Stimulated activated effector memory CD8-positive, alpha-beta T cell treated with anti-CD3 and anti-CD28 coated beads, Interleukin-12 subunit alpha, Interleukin-12 subunit beta, amount 100 ng/mL, for 72 hours (primary cell): ENCODE data around the gene CASP8AP2.
"Not testable (repeated sequence)": the region's sequence is repeated elsewhere in the genome, so short reads cannot be mapped to it uniquely, and the experiment has no call there.

Experiments used
- ATAC-seq: fragments of 150-1000 bp; cut with Tn5 transposase; 2 replicates; pipeline ENCODE4 v1.10.0; 2021
- DNase-seq, 2 donors: peaks; one replicate each; pipeline ENCODE4 v3.0.0; 2021 to 2022; ENCODE audit warnings: low spot score in 2 of 2
- H3K27ac Mint-ChIP-seq: one replicate; pipeline ENCODE4 v1.8.0; 2022; ENCODE audit warnings: mild to moderate bottlenecking, mixed read lengths
- H3K36me3 Mint-ChIP-seq: one replicate; pipeline ENCODE4 v1.8.0; 2022; ENCODE audit warnings: mild to moderate bottlenecking, mixed read lengths
- H3K4me1 Mint-ChIP-seq: one replicate; pipeline ENCODE4 v1.8.0; 2022; ENCODE audit warnings: mixed read lengths
- H3K4me3 Mint-ChIP-seq: one replicate; pipeline ENCODE4 v1.8.0; 2022; ENCODE audit warnings: mild to moderate bottlenecking, mixed read lengths
- H3K9me3 Mint-ChIP-seq: one replicate; pipeline ENCODE4 v1.8.0; 2022; ENCODE audit warnings: mixed read lengths

The CASP8AP2 gene

GRCh38 chr6:89803271-89803670 is 26.4 kb upstream of the CASP8AP2 start:
- no peak overlapping the region for H3K27ac Mint-ChIP-seq

GRCh38 chr6:89805814-89806371 is 23.8 kb upstream of the CASP8AP2 start:
- Mint-ChIP-seq H3K27ac (peak overlapping the region; percentile 63), H3K36me3 (peaks cover 26% of the 10 kb centered on the region), H3K4me3 (no peak overlapping the region), H3K9me3 (no peaks in the 10 kb centered on the region), H3K4me1 (no peaks in the 10 kb centered on the region)
- DNase-seq (no peak), ATAC-seq (no peak)

More at GRCh38 chr6:89803271-89803670, 26.4 kb upstream of the CASP8AP2 start:
- ATAC-seq (no peak), DNase-seq (no peak)
- peaks cover 53% of the 10 kb centered on the region for H3K36me3 Mint-ChIP-seq
- H3K9me3 Mint-ChIP-seq = no peaks in the 10 kb centered on the region
- H3K4me3 Mint-ChIP-seq = no peak overlapping the region
- no peaks in the 10 kb centered on the region for H3K4me1 Mint-ChIP-seq

GRCh38 chr6:89807581-89807980 is 22.1 kb upstream of the CASP8AP2 start:
- Mint-ChIP-seq H3K4me1 (no peaks in the 10 kb centered on the region), H3K27ac (peak overlapping the region; percentile 54), H3K36me3 (peaks cover 10% of the 10 kb centered on the region), H3K9me3 (no peaks in the 10 kb centered on the region), H3K4me3 (no peak overlapping the region)
- ATAC-seq (no peak), DNase-seq (no peak)

GRCh38 chr6:89813422-89813821 is 16.3 kb upstream of the CASP8AP2 start:
- H3K4me1 Mint-ChIP-seq = peaks cover 16% of the 10 kb centered on the region
- H3K36me3 Mint-ChIP-seq, H3K27ac Mint-ChIP-seq, H3K9me3 Mint-ChIP-seq, ATAC-seq, H3K4me3 Mint-ChIP-seq, DNase-seq: not testable (repeated sequence)

DNA sequence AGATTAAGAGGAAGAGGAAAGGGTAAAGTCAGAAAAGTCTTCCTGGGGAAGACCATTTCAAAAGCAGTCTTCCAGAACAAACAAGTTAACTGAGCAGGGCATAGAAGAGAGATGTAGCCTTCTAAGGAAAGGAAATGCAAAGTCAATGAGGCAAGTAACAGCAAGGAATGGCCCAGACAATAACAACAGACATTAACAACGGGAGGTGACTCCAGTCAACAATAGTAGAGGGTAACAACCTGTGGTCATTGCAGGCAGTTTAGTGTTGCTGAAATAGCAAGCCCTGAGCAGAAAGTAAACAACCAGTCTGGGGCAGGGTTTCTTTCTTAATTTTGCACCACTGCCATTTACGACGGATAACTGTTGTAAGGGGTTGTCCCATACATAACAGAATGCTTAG is 12.2 kb upstream of the CASP8AP2 start:
- Mint-ChIP-seq H3K4me3 (peak overlapping the region; percentile 87), H3K27ac (peak overlapping the region; percentile 78), H3K9me3 (no peaks in the 10 kb centered on the region), H3K4me1 (peaks cover 37% of the 10 kb centered on the region), H3K36me3 (peaks cover 8% of the 10 kb centered on the region)
- ATAC-seq (no peak), DNase-seq (no peak)

- ATAC-seq (peak; percentile 29), DNase-seq (no peak)
- peaks cover 8% of the 10 kb centered on the region for H3K36me3 Mint-ChIP-seq
- H3K4me3 Mint-ChIP-seq = peak overlapping the region; percentile 87
- peak overlapping the region; percentile 95 for H3K27ac Mint-ChIP-seq
- H3K9me3 Mint-ChIP-seq = no peaks in the 10 kb centered on the region
- H3K4me1 Mint-ChIP-seq = peaks cover 36% of the 10 kb centered on the region
Observed at GRCh38 chr6:89818977-89819335, 10.7 kb upstream of the CASP8AP2 start.

DNA sequence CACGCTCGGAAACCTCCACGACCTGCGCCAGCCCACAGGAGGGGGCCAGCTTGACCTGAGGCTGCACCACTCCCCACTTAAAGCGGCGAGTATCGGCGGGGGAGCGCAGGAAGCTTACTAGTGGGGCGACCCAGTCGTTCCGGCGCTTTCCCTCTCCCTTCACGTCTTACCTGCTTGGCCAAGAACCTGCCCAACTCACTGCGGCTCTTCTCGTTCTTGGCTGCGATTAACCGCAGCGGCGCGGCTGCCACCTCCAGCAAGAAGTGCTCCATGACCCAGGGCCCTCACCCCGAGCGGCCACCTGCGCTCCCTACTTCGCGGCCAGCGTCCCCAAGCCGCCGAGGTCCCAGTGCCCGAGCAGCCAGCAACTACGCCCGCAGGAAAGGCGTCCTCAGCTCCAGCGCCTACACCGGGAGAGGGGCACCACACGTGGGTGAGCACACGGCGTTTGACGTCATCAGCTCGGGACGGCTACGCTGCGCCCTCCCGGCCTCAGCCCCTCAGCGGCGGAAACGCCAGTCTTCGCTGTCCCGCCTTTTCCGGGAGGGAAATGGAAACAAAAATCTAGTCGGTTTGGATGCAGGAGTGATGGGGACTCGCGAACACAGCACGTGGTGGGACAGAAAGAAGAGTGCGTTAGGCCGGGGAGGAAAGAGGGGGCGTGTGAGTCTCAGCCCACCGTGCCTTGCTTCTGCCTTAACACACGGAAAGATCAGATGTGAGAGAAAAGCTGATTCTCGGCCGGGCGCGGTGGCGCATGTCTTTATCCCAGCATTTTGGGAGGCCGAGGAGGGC is 10.1 kb upstream of the CASP8AP2 start, which contains the start of gene MDN1:
Gene MDN1 (minus strand): TSS at position 459 of the 795 bp plus-strand sequence. CDS start 187 bp downstream, at position 272.
- Mint-ChIP-seq H3K9me3 (no peaks in the 10 kb centered on the region), H3K4me1 (peaks cover 32% of the 10 kb centered on the region), H3K36me3 (peaks cover 8% of the 10 kb centered on the region), H3K4me3 (peak within 1 kb of the TSS; percentile 87), H3K27ac (peak within 1 kb of the TSS; percentile 95)
- DNase-seq = peak; percentile 77 to 94
- peak; percentile 97 for ATAC-seq

- no peaks in the 10 kb centered on the region for H3K9me3 Mint-ChIP-seq
- peaks cover 13% of the 10 kb centered on the region for H3K36me3 Mint-ChIP-seq
- ATAC-seq (no peak), DNase-seq (no peak)
- no peak overlapping the region for H3K4me3 Mint-ChIP-seq
- H3K27ac Mint-ChIP-seq = no peak overlapping the region
- H3K4me1 Mint-ChIP-seq = peaks cover 11% of the 10 kb centered on the region
Observed at GRCh38 chr6:89826029-89826528, 3.6 kb upstream of the CASP8AP2 start.

GRCh38 chr6:89828475-89828987 is 1.1 kb upstream of the CASP8AP2 start:
- H3K36me3 Mint-ChIP-seq = peaks cover 38% of the 10 kb centered on the region
- peak overlapping the region; percentile 95 for H3K27ac Mint-ChIP-seq
- H3K9me3 Mint-ChIP-seq, ATAC-seq, DNase-seq: not testable (repeated sequence)
- peaks cover 20% of the 10 kb centered on the region for H3K4me1 Mint-ChIP-seq
- peak overlapping the region; percentile 97 for H3K4me3 Mint-ChIP-seq

- Mint-ChIP-seq H3K9me3 (no peaks in the 10 kb centered on the region), H3K4me1 (peaks cover 21% of the 10 kb centered on the region), H3K36me3 (peaks cover 43% of the 10 kb centered on the region), H3K4me3 (peak overlapping the region; percentile 97), H3K27ac (peak overlapping the region; percentile 95)
- ATAC-seq = peak; percentile 53
- no peak for DNase-seq
Observed at GRCh38 chr6:89828988-89829471, 650 bp upstream of the CASP8AP2 start.

- Mint-ChIP-seq H3K36me3 (peaks cover 55% of the 10 kb centered on the region), H3K9me3 (no peaks in the 10 kb centered on the region), H3K27ac (peak overlapping the region; percentile 95), H3K4me1 (peaks cover 29% of the 10 kb centered on the region), H3K4me3 (peak overlapping the region; percentile 97)
- DNase-seq (no peak), ATAC-seq (no peak)
Observed at GRCh38 chr6:89830170-89830809, 610 bp downstream of the CASP8AP2 start.

GRCh38 chr6:89834884-89835792 is 5.5 kb downstream of the CASP8AP2 start:
- DNase-seq (peak; percentile 19 to 70), ATAC-seq (peak; percentile 99)
- peaks cover 43% of the 10 kb centered on the region for H3K4me1 Mint-ChIP-seq
- H3K9me3 Mint-ChIP-seq = no peaks in the 10 kb centered on the region
- H3K4me3 Mint-ChIP-seq = peak overlapping the region; percentile 37
- H3K36me3 Mint-ChIP-seq = peaks cover 96% of the 10 kb centered on the region
- peak overlapping the region; percentile 16 for H3K27ac Mint-ChIP-seq

GRCh38 chr6:89836639-89837222 is 7.1 kb downstream of the CASP8AP2 start:
- H3K4me3 Mint-ChIP-seq = no peak overlapping the region
- ATAC-seq = no peak
- no peak for DNase-seq
- H3K36me3 Mint-ChIP-seq = peaks cover 91% of the 10 kb centered on the region
- H3K27ac Mint-ChIP-seq = no peak overlapping the region
- no peaks in the 10 kb centered on the region for H3K9me3 Mint-ChIP-seq
- H3K4me1 Mint-ChIP-seq = peaks cover 30% of the 10 kb centered on the region

DNA sequence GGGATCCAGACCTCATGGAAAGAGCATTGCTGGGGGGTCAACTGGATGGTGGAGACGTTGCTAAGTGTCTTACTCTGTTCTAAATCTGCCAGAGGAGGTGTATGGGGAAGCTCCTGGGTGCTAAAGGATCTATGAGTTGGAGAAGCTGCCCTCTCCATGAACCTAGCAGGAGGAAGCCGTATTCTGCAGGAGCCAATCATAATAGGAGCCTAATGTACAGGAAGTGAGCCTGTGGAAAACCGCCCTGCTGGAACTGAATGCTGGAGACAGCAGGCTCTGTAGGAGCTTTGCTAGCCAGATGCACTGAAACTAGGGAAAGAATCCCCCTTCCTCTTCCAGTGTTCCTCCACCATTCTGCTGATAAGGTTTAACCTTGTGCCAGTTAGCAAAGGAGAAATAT is 10.9 kb downstream of the CASP8AP2 start:
- ATAC-seq (no peak), DNase-seq (no peak)
- Mint-ChIP-seq H3K4me1 (peaks cover 31% of the 10 kb centered on the region), H3K9me3 (no peaks in the 10 kb centered on the region), H3K36me3 (peaks cover 53% of the 10 kb centered on the region), H3K27ac (no peak overlapping the region), H3K4me3 (no peak overlapping the region)
